Type B pancreatic cell (in vitro differentiated cells): Measurements from ENCODE around the gene TBCK. TPM values are rescaled to one million over a fixed set of nuclear protein-coding genes. Genes with fewer than 3 reads are reported as not detected.

Experiments used
- DNase-seq: peaks from one replicate; pipeline ENCODE4 v3.0.0; 2021; ENCODE audit warnings: mixed read lengths; ENCODE audit not compliant: unreplicated experiment; ENCODE audit errors: extremely low spot score
- H3K27ac Mint-ChIP-seq: 2 replicates; pipeline ENCODE4 v1.8.0; 2021; ENCODE audit warnings: mild to moderate bottlenecking, mixed read lengths
- H3K27me3 Mint-ChIP-seq: 2 replicates; pipeline ENCODE4 v1.8.0; 2021; ENCODE audit warnings: mixed read lengths
- H3K36me3 Mint-ChIP-seq: 2 replicates; pipeline ENCODE4 v1.8.0; 2021; ENCODE audit warnings: mixed read lengths
- H3K4me1 Mint-ChIP-seq: one replicate; pipeline ENCODE4 v1.8.0; 2021; ENCODE audit warnings: mixed read lengths; ENCODE audit not compliant: unreplicated experiment
- H3K4me3 Mint-ChIP-seq: 2 replicates; pipeline ENCODE4 v1.8.0; 2021; ENCODE audit warnings: mild to moderate bottlenecking, mixed read lengths
- H3K9me3 Mint-ChIP-seq: 2 replicates; pipeline ENCODE4 v1.8.0; 2021; ENCODE audit warnings: mixed read lengths
- total RNA-seq: library from RNA; stranded (reverse); gene quantifications from 2 replicates; pipeline ENCODE4 v1.2.1, GENCODE V29; 2021; ENCODE audit warnings: low replicate concordance
- TF ChIP-seq, protein P1 (sequence below): fragments of 200-600 bp; sonication (generic); conservative IDR thresholded peaks from 2 replicates; pipeline ENCODE4 v1.5.0; 2021; ENCODE audit warnings: antibody characterized with exemption, mild to moderate bottlenecking

The TBCK gene
- total RNA-seq, 1 donor from 2014 or later: 59.8 TPM

DNA sequence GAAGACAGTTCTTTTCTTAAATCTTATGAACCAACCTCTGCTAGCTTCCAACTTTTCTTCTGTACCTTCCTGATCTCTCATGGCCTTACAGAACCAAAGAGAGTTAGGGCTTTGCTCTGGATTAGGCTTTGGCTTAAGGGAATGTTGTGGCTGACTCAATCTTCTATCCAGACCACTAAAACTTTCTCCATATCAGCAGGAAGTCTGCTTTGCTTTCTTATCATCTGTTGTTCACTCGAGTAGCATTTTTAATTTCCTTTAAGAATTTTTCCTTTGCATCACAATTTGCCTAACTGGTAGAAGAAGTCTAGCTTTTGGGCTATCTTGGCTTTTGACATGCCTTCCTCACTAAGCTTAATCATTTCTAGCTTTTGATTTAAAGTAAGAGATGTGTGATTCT is 167.0 kb downstream of the TBCK start:
- Mint-ChIP-seq H3K9me3 (peaks cover 9% of the 10 kb centered on the region), H3K36me3 (peaks cover 38% of the 10 kb centered on the region), H3K27me3 (no peaks in the 10 kb centered on the region), H3K4me3 (no peak overlapping the region), H3K27ac (no peak overlapping the region), H3K4me1 (no peaks in the 10 kb centered on the region)
- TF ChIP-seq, protein P1, sequence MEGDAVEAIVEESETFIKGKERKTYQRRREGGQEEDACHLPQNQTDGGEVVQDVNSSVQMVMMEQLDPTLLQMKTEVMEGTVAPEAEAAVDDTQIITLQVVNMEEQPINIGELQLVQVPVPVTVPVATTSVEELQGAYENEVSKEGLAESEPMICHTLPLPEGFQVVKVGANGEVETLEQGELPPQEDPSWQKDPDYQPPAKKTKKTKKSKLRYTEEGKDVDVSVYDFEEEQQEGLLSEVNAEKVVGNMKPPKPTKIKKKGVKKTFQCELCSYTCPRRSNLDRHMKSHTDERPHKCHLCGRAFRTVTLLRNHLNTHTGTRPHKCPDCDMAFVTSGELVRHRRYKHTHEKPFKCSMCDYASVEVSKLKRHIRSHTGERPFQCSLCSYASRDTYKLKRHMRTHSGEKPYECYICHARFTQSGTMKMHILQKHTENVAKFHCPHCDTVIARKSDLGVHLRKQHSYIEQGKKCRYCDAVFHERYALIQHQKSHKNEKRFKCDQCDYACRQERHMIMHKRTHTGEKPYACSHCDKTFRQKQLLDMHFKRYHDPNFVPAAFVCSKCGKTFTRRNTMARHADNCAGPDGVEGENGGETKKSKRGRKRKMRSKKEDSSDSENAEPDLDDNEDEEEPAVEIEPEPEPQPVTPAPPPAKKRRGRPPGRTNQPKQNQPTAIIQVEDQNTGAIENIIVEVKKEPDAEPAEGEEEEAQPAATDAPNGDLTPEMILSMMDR: no peak
- no peak for DNase-seq

DNA sequence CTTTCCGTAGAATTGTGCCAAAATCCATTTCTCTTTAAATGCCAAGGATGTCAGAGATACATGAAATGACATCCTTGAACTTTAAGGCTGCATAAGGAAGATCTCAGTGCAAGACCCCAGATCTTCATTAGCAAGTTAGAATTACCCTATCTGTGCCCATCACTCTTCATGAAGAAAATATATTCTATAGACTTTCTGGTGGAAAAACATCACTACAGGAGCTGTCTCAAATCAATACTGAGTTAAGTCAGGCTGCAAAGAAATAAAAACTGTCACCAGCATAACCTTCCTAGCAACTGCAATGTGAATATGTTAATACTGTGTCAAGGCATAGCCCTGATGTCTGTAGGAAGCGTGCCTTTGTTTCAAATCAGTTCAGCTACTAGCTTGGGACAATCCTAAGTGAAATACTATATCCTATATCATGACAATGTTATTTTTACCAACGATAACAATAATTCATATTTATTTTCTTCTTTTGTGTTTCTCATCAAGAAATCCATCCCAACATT is 173.3 kb downstream of the TBCK start:
- H3K4me3 Mint-ChIP-seq: no peak overlapping the region
- H3K4me1 Mint-ChIP-seq: no peaks in the 10 kb centered on the region
- H3K27ac Mint-ChIP-seq: no peak overlapping the region
- peaks cover 5% of the 10 kb centered on the region for H3K9me3 Mint-ChIP-seq
- no peak for DNase-seq
- peaks cover 20% of the 10 kb centered on the region for H3K36me3 Mint-ChIP-seq
- TF ChIP-seq, protein P1: no peak
- no peaks in the 10 kb centered on the region for H3K27me3 Mint-ChIP-seq

DNA sequence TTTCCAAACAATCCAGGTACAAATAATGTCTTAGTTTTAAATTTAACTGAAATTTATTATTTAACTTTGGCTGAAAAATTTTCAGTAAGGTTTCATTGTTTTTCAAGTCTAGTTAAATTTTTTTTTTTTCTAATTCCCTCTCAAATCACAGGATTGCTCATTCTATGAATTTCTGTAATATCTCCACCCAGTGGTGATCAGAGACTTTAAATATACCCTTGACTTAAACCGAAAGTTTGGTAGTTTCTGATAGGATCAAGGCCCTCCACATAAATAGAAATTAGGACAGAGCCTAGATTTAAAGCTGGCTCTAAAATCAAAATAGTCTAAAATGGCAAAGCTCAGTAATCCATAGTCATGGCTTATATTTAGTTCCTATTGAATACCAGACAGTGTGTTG is 175.4 kb downstream of the TBCK start:
- Mint-ChIP-seq H3K27ac (no peak overlapping the region), H3K36me3 (peaks cover 7% of the 10 kb centered on the region), H3K27me3 (no peaks in the 10 kb centered on the region), H3K9me3 (no peaks in the 10 kb centered on the region), H3K4me3 (no peak overlapping the region), H3K4me1 (no peaks in the 10 kb centered on the region)
- DNase-seq: no peak
- TF ChIP-seq, protein P1: no peak

DNA sequence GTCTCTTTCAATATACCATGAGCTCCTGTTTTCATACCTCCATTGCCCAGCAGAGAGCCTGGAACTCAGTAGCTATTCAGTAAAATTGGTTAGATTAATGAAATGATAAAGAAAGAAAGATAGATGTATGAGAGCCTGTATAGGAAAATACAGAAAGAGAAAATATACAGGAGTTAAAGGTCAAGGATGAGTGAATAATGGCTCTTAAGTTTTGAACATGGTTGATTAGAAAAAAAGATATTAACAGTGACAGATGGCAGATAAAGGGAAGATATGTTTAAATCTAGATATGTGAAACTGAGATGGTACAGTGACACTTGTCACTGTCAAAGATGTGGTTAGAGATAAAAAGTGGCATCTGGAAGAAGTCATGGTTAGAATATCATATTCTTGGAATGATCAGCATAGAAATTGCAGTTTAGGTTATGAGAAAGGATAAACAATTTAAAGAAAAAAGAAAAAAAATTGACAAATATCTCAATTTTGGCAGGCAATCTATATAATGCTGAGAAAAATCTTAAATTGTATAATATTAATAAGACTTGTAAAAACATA is 179.2 kb downstream of the TBCK start:
- no peaks in the 10 kb centered on the region for H3K27me3 Mint-ChIP-seq
- H3K4me3 Mint-ChIP-seq: no peak overlapping the region
- no peaks in the 10 kb centered on the region for H3K4me1 Mint-ChIP-seq
- peaks cover 5% of the 10 kb centered on the region for H3K9me3 Mint-ChIP-seq
- TF ChIP-seq, protein P1: no peak
- no peak overlapping the region for H3K27ac Mint-ChIP-seq
- H3K36me3 Mint-ChIP-seq: peaks cover 16% of the 10 kb centered on the region
- DNase-seq: no peak

DNA sequence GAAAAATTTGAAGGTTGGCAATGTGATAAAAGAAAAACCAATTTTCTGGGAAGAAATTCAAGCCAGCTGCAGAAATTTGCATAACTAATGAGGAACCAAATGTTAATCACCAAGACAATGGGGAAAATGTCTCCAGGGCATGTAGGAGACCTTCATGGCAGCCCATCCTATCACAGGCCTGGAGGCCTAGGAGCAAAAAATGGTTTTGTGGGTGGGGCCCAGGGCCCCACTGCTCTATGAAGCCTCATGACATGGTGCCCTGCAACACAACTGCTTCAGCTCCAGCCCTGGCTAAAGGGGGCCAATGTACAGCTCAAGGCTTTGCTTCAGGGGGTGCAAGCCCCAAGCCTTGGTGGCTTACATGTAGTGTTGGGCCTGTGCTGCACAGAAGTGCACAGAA is 184.0 kb downstream of the TBCK start:
- no peak for DNase-seq
- H3K36me3 Mint-ChIP-seq: peaks cover 20% of the 10 kb centered on the region
- H3K4me3 Mint-ChIP-seq: no peak overlapping the region
- H3K9me3 Mint-ChIP-seq: peaks cover 9% of the 10 kb centered on the region
- no peaks in the 10 kb centered on the region for H3K27me3 Mint-ChIP-seq
- H3K27ac Mint-ChIP-seq: no peak overlapping the region
- TF ChIP-seq, protein P1: no peak
- H3K4me1 Mint-ChIP-seq: no peaks in the 10 kb centered on the region
